Pancreas (tissue), 10 donors: ENCODE measurements around the gene SETD7. TPM values are rescaled to one million over a fixed set of nuclear protein-coding genes. Genes with fewer than 3 reads are reported as not detected.

ENCODE experiments used
- ATAC-seq, 4 donors: fragments of 200-7000 bp; cut with Tn5 transposase; one replicate each; pipeline versions ENCODE4 v1.8.0 to v1.9.1; 2020; ENCODE audit warnings: mild to moderate bottlenecking in 4 of 4, moderate library complexity in 4 of 4
- DNase-seq, 6 donors: peaks; one replicate each; pipeline ENCODE4 v3.0.0-alpha.2; 2020
- FAIRE-seq: peaks from 2 replicates; lab custom pipeline; 2012; peaks lifted over from hg19 to GRCh38; lab: Jason Lieb, UNC
- H3K27ac ChIP-seq, 4 donors: fragments of 200-600 bp; sonication (generic); 1 replicate in 3 of 4; 2 replicates in 1 of 4; pipeline versions ENCODE4 v1.5.0 to v1.8.0; 2020
- H3K27me3 ChIP-seq, 4 donors: fragments of 200-600 bp; one replicate each; pipeline ENCODE4 v1.8.0; 2021
- H3K36me3 ChIP-seq, 3 donors: fragments of 200-600 bp; sonication (generic) in 1 of 3; one replicate each; pipeline versions ENCODE4 v1.5.0 to v1.8.0; 2020 to 2021
- H3K4me1 ChIP-seq, 3 donors: fragments of 200-600 bp; one replicate each; pipeline ENCODE4 v1.8.0; 2021
- H3K4me3 ChIP-seq, 4 donors: fragments of 200-600 bp; sonication (generic) in 2 of 4; one replicate each; pipeline versions ENCODE4 v1.5.0 to v1.8.0; 2020 to 2021
- H3K9me3 ChIP-seq, 4 donors: fragments of 200-600 bp; one replicate each; pipeline ENCODE4 v1.8.0; 2021
- WGBS, 2 donors: extraction: QIAGEN DNeasy Blood & Tissue Kit; methylation state at CpG; one replicate each; pipeline ENCODE4 v1.1.7; 2013; 5-methylcytosine and 5-hydroxymethylcytosine counted together
- intact Hi-C, 3 donors: fragments of 100-400 bp; cut with DNase I; formaldehyde crosslinking; loops; one replicate each; pipeline versions ENCODE4 v1.11.1 to v1.14.2; 2022
- polyA plus RNA-seq, 2 donors: library from polyadenylated mRNA; stranded (reverse); fragments of 200-250 nt; gene quantifications; one replicate each; pipeline ENCODE4 v1.2.3, GENCODE V29; 2013
- total RNA-seq, 6 donors: library from RNA; stranded (reverse); fragmentation: NEBNext Ultra II Directional in 4 of 6; extraction: Animal tissue kit (Norgen Biotek cat#: 25700) in 4 of 6; gene quantifications; one replicate each; pipeline versions ENCODE4 v1.2.1 to v1.2.4, GENCODE V29; 2021 to 2023
- TF ChIP-seq, protein P1 (sequence below), 4 donors: fragments of 200-600 bp; sonication (generic) in 3 of 4; IDR thresholded peaks; one replicate each; pipeline versions ENCODE4 v1.5.0 to v1.8.0; 2021; ENCODE audit warnings: antibody characterized with exemption in 4 of 4
- donor health status: healthy with polysubstance abuse.
- donor health status: DM: no; HTN: no; CAD: no; lungs with moderate emphysema.
- donor health status: DM: no; HTN: no; CAD: no.
- donor health status: control.
- donor health status: control.
- donor health status: Bipolar disorder and iron deficiency.
- donor health status: DM: yes; HTN: yes; CAD: no.
- donor health status: DM: no; HTN: no; CAD: no.
- donor health status: DM: no; HTN: no; CAD: no.
- donor health status: DM: yes; HTN: yes; CAD: no.

SETD7 gene
- total and polyA plus RNA-seq, 8 donors = 7.1 to 25.1 (median 15.8) TPM

- FAIRE-seq = no peak
Observed at GRCh38 chr4:139524062-139524631, 31.9 kb downstream of the SETD7 start.

GRCh38 chr4:139523076-139523475 lies 32.9 kb downstream of the SETD7 start:
- TF ChIP-seq, protein P1, sequence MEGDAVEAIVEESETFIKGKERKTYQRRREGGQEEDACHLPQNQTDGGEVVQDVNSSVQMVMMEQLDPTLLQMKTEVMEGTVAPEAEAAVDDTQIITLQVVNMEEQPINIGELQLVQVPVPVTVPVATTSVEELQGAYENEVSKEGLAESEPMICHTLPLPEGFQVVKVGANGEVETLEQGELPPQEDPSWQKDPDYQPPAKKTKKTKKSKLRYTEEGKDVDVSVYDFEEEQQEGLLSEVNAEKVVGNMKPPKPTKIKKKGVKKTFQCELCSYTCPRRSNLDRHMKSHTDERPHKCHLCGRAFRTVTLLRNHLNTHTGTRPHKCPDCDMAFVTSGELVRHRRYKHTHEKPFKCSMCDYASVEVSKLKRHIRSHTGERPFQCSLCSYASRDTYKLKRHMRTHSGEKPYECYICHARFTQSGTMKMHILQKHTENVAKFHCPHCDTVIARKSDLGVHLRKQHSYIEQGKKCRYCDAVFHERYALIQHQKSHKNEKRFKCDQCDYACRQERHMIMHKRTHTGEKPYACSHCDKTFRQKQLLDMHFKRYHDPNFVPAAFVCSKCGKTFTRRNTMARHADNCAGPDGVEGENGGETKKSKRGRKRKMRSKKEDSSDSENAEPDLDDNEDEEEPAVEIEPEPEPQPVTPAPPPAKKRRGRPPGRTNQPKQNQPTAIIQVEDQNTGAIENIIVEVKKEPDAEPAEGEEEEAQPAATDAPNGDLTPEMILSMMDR (IDR thresholded peaks at IDR 0.05) = no peak
- no peaks in the 10 kb centered on the region for H3K9me3 ChIP-seq
- intact Hi-C loops = no loop called here
- H3K27ac ChIP-seq = no peak overlapping the region
- FAIRE-seq = no peak
- no peak overlapping the region for H3K4me3 ChIP-seq
- no peaks in the 10 kb centered on the region for H3K27me3 ChIP-seq
- ATAC-seq = no peak
- DNase-seq = no peak
- H3K4me1 ChIP-seq = no peaks in the 10 kb centered on the region
- peaks cover 3 to 46% (median 3%) of the 10 kb centered on the region in 3 donors for H3K36me3 ChIP-seq
- 72 to 86% methylated on average over 1 of the region's 1 CpG for WGBS, 2 donors

More at GRCh38 chr4:139524062-139524631, 31.9 kb downstream of the SETD7 start:
- H3K4me3 ChIP-seq = no peak overlapping the region
- H3K4me1 ChIP-seq = no peaks in the 10 kb centered on the region
- intact Hi-C loops = no loop called here
- no peak for DNase-seq
- peaks cover 0 to 50% (median 2%) of the 10 kb centered on the region in 3 donors for H3K36me3 ChIP-seq
- no peak for ATAC-seq
- no peak overlapping the region for H3K27ac ChIP-seq
- TF ChIP-seq, protein P1 (IDR thresholded peaks at IDR 0.05) = no peak
- 87 to 92% methylated on average over 4 of the region's 4 CpGs for WGBS, 2 donors
- H3K27me3 ChIP-seq = no peaks in the 10 kb centered on the region
- no peaks in the 10 kb centered on the region for H3K9me3 ChIP-seq

GRCh38 chr4:139522457-139522856 lies 33.6 kb downstream of the SETD7 start:
- TF ChIP-seq, protein P1 (IDR thresholded peaks at IDR 0.05) = no peak
- ATAC-seq = no peak
- Histone ChIP-seq H3K9me3 (no peaks in the 10 kb centered on the region), H3K27ac (no peak overlapping the region), H3K36me3 (peaks cover 3 to 44% (median 3%) of the 10 kb centered on the region in 3 donors), H3K4me3 (no peak overlapping the region), H3K4me1 (no peaks in the 10 kb centered on the region), H3K27me3 (no peaks in the 10 kb centered on the region)
- WGBS, 2 donors = 63 to 70% methylated on average over 4 of the region's 4 CpGs
- DNase-seq = no peak
- FAIRE-seq = no peak
- intact Hi-C loops = no loop called here

DNA sequence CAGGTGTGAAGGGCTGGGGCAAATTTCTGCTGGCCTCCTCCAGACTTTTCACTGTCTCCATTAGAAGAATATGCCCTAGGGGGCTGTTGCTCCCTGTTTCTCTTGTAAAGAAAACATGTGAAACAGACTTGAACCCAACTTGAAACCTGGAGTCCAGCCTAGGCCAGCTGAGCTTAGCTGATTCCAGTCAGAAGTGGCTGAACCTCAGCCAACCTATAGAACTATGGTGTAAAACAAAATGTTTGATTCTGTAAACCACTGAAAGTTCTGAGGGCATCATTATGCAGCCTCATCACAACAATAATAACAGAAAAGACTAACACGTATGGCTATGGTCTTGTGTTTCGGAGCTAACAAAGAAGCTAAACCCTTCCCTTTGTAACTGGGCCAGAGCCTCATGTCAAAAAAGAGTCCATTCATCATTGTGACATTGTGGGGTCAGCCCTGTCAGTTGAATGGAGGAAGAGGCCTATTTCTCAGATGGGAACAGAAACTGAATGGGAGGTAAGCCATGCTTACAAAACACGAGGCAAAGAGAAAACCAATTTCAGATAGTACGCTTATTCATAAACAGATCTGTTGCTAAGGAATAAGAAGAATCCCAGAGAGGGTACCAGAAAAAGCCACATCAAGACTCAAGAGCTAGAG lies 34.1 kb downstream of the SETD7 start:
- 91 to 94% methylated on average over 4 of the region's 4 CpGs for WGBS, 2 donors
- peaks cover 3 to 48% (median 3%) of the 10 kb centered on the region in 3 donors for H3K36me3 ChIP-seq
- intact Hi-C loops = no loop called here

More for the DNA sequence above, 34.1 kb downstream of the SETD7 start:
- DNase-seq = no peak
- Histone ChIP-seq H3K4me1 (no peaks in the 10 kb centered on the region), H3K9me3 (no peaks in the 10 kb centered on the region), H3K4me3 (no peak overlapping the region), H3K27me3 (no peaks in the 10 kb centered on the region), H3K27ac (no peak overlapping the region)
- no peak for FAIRE-seq
- ATAC-seq = no peak
- TF ChIP-seq, protein P1 (IDR thresholded peaks at IDR 0.05) = no peak
